K562 (cell line): Measurements from ENCODE around the gene TOGARAM2. TPM values are rescaled to one million over a fixed set of nuclear protein-coding genes. Genes with fewer than 3 reads are reported as not detected.

Source experiments
- ATAC-seq: fragments of 200-7000 bp; cut with Tn5 transposase; 3 replicates; pipeline ENCODE4 v1.9.1; 2020; ENCODE audit warnings: moderate library complexity
- BruUV-seq: library from RNA; stranded (reverse); fragments of 400-500 nt; replicated peaks from 2 replicates; lab custom pipeline; 2021; lab: Mats Ljungman, UMichigan
- CTCF ChIA-PET: fragments of 300-600 bp; formaldehyde crosslinking; extraction: SDS; loops from one replicate; lab custom pipeline; 2021; ENCODE audit warnings: low intra/inter-chr PET ratio; lab: Yijun Ruan, JAX
- POLR2A ChIA-PET: fragments of 300-600, 350-650 bp; sonication (Branson Sonifier 250); formaldehyde crosslinking; extraction: SDS; loops from one replicate; lab custom pipeline; 2021; ENCODE audit warnings: antibody characterized with exemption, inconsistent platforms; lab: Yijun Ruan, JAX
- DNase-seq, 4 experiments: peaks; one replicate each; pipeline versions ENCODE4 v3.0.0 to v3.0.0-alpha.2; 2011 to 2018; ENCODE audit warnings: low spot score in 3 of 4, mixed read lengths in 3 of 4; ENCODE audit errors: extremely low read depth in 1 of 4
- FAIRE-seq: peaks from 2 replicates; lab custom pipeline; 2011; peaks lifted over from hg19 to GRCh38; lab: Jason Lieb, UNC
- H2AFZ ChIP-seq: 2 replicates; pipeline ENCODE4 v1.6.0; 2011; ENCODE audit warnings: low read depth, low read length, control low read depth, inconsistent platforms
- H3K27ac ChIP-seq: fragments of 200-600 bp; 3 replicates; pipeline ENCODE4 v1.8.0; 2011; ENCODE audit warnings: low read depth, mild to moderate bottlenecking, control low read depth, inconsistent platforms, low read length, moderate library complexity, mixed read lengths; ENCODE audit errors: extremely low read depth
- H3K27me3 ChIP-seq, 2 experiments: fragments of 300-600 bp in 1 of 2; 2 replicates in 1 of 2; 3 replicates in 1 of 2; pipeline versions ENCODE4 v1.6.0 to v1.8.0; 2011; ENCODE audit warnings: inconsistent platforms in 2 of 2, low read length in 2 of 2, mild to moderate bottlenecking in 1 of 2, mixed read lengths in 1 of 2, moderate library complexity in 1 of 2; ENCODE audit not compliant: control insufficient read depth in 2 of 2, insufficient read depth in 2 of 2
- H3K36me3 ChIP-seq: fragments of 300-600 bp; 3 replicates; pipeline ENCODE4 v1.8.0; 2011; ENCODE audit warnings: mild to moderate bottlenecking, low read length, inconsistent platforms; ENCODE audit not compliant: control insufficient read depth, insufficient read depth
- H3K4me1 ChIP-seq, 2 experiments: fragments of 200-600 bp in 1 of 2; replicated peaks in 1 of 2; 2 replicates in 1 of 2; 3 replicates in 1 of 2; pipeline versions ENCODE4 v1.5.1 to v1.8.0; 2011; ENCODE audit warnings: inconsistent platforms in 2 of 2, low read length in 2 of 2, mild to moderate bottlenecking in 1 of 2, mixed read lengths in 1 of 2, moderate library complexity in 1 of 2; ENCODE audit not compliant: control insufficient read depth in 2 of 2, insufficient read depth in 2 of 2
- H3K4me2 ChIP-seq: 2 replicates; pipeline ENCODE4 v1.6.1; 2011; ENCODE audit warnings: low read length, control low read depth, inconsistent platforms, mixed read lengths; ENCODE audit not compliant: insufficient read depth
- H3K4me3 ChIP-seq: fragments of 200-600 bp; sonication (generic), shearing (Covaris generic); 2 replicates; pipeline ENCODE4 v1.5.1; 2016; ENCODE audit warnings: control low read depth, inconsistent platforms
- H3K79me2 ChIP-seq: fragments of 200-600 bp; 3 replicates; pipeline ENCODE4 v1.8.0; 2011; ENCODE audit warnings: low read length, inconsistent platforms; ENCODE audit not compliant: control insufficient read depth, insufficient read depth
- H3K9ac ChIP-seq, 2 experiments: 2 replicates each; pipeline versions ENCODE4 v1.6.0 to v1.6.1; 2011; ENCODE audit warnings: low read depth in 2 of 2, low read length in 2 of 2, control low read depth in 1 of 2, inconsistent platforms in 1 of 2, mild to moderate bottlenecking in 1 of 2, mixed read lengths in 1 of 2; ENCODE audit not compliant: insufficient read depth in 1 of 2
- H3K9me1 ChIP-seq: one replicate; pipeline ENCODE4 v1.6.0; 2011; ENCODE audit warnings: inconsistent platforms, mild to moderate bottlenecking, low read length, moderate library complexity; ENCODE audit not compliant: control insufficient read depth, insufficient read depth
- H3K9me3 ChIP-seq: replicated peaks from 2 replicates; pipeline ENCODE4 v1.5.1; 2011; ENCODE audit warnings: low read depth, low read length, inconsistent platforms; ENCODE audit not compliant: control insufficient read depth, insufficient read depth
- H4K20me1 ChIP-seq: replicated peaks from 2 replicates; pipeline ENCODE4 v1.6.1; 2011; ENCODE audit warnings: low read length, inconsistent platforms, mixed read lengths; ENCODE audit not compliant: control insufficient read depth, insufficient read depth
- KLF1 ChIP-seq: fragments of 450-650 bp; IDR thresholded peaks from 2 replicates; pipeline ENCODE4 v1.6.1; 2016; ENCODE audit warnings: missing genetic modification characterization, missing compliant biosample characterization
- MED1 ChIP-seq: sonication (generic); formaldehyde crosslinking; IDR thresholded peaks from 2 replicates; pipeline ENCODE4 v1.8.1; 2023; ENCODE audit warnings: missing genetic modification reagents, borderline replicate concordance
- RBFOX2 ChIP-seq: fragments of 200-400 bp; formaldehyde crosslinking; IDR thresholded peaks from 2 replicates; pipeline ENCODE4 v1.6.1; 2017; ENCODE audit warnings: low read depth, mild to moderate bottlenecking, low read length, moderate library complexity
- SNRNP70 ChIP-seq: fragments of 200-400 bp; formaldehyde crosslinking; optimal IDR thresholded peaks from 2 replicates; pipeline ENCODE3; 2017; ENCODE audit warnings: low read depth, low read length
- TEAD2 ChIP-seq: fragments of 450-650 bp; IDR thresholded peaks from 2 replicates; pipeline ENCODE4 v1.6.1; 2016; ENCODE audit warnings: missing genetic modification characterization, control low read depth, missing compliant biosample characterization
- WGBS: fragments of 100-300 bp; shearing (Covaris generic); methylation state at CpG from one replicate; pipeline ENCODE4 v1.1.6; 2016; ENCODE audit warnings: low coverage, mixed read lengths; ENCODE audit not compliant: insufficient coverage; ENCODE audit errors: missing lambda C conversion rate; 5-methylcytosine and 5-hydroxymethylcytosine counted together
- in situ Hi-C: fragments of 300-500 bp; cut with MboI; formaldehyde crosslinking; loops from 4 replicates; pipeline ENCODE4 v1.15.0; 2018; ENCODE audit warnings: inconsistent platforms, mixed read lengths
- intact Hi-C: fragments of 100-400 bp; cut with micrococcal nuclease; formaldehyde crosslinking; loops from 2 replicates; pipeline ENCODE4 v1.14.2; 2022
- polyA plus RNA-seq, 8 experiments: library from polyadenylated mRNA; depleted of rRNA in 4 of 8; stranded (reverse) in 5 of 8; unstranded in 3 of 8; fragments of >200 nt; fragmentation: Nextera tagmentation in 2 of 8; fragmentation: Illumina TruSeq in 1 of 8; extraction: Ambion mirVana in 2 of 8; extraction: Trizol in 1 of 8; gene quantifications; 2 replicates each; pipeline versions ENCODE4 v1.2.1 to v1.2.3, GENCODE V29; 2011 to 2014; ENCODE audit warnings: inconsistent platforms in 1 of 8, missing spikeins in 1 of 8
- total RNA-seq, 7 experiments: library from RNA; depleted of rRNA in 6 of 7; stranded (reverse); fragments of >200 nt in 6 of 7; fragmentation: Illumina TruSeq in 2 of 7; extraction: Trizol in 2 of 7; gene quantifications; 2 replicates each; pipeline versions ENCODE4 v1.2.1 to v1.2.3, GENCODE V29; 2011 to 2021; ENCODE audit warnings: low replicate concordance in 1 of 7
- TF ChIP-seq, protein P1 (sequence below): fragments of 450-650 bp; IDR thresholded peaks from 2 replicates; pipeline ENCODE4 v1.6.1; 2017; ENCODE audit warnings: antibody characterized with exemption, mild to moderate bottlenecking
- TF ChIP-seq, protein P2 (sequence below): fragments of 250-450 bp; sonication (Bioruptor Pico); IDR thresholded peaks from 2 replicates; pipeline ENCODE4 v1.8.0; 2021; ENCODE audit warnings: moderate library complexity, mild to moderate bottlenecking, inconsistent platforms
- TF ChIP-seq, protein P3 (sequence below): sonication (generic); formaldehyde crosslinking; IDR thresholded peaks from 2 replicates; pipeline ENCODE4 v1.8.0; 2022; ENCODE audit warnings: mild to moderate bottlenecking, low read depth, missing genetic modification reagents
- TF ChIP-seq, protein P4 (sequence below): IDR thresholded peaks from 3 replicates; pipeline ENCODE4 v1.6.1; 2011; ENCODE audit warnings: borderline replicate concordance, mild to moderate bottlenecking; ENCODE audit not compliant: insufficient read length, insufficient read depth

TOGARAM2 gene
- total and polyA plus RNA-seq, 9 of the 15 experiments (the other 6 are each of a cell fraction or from before 2014, with no cell fraction given) = not detected

DNA sequence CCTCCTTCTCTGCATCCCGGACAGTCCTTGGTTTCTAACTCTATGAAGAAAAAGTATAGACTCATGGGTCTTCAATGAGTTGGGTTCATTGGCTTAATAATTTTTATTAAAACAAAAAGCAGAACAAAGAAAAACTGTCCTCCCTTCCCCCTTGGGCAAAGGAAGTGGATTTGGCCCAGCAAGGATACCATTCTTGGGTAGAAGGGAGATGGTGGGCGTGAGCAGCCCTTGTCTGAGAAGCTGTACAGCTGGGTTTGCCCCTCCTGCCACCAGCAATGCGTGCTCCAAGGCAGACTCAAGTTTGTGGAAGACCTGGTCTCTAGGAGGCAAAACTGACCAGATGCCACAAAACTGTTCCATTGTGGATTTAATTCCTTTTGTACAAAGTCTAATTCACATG is 80.5 kb downstream of the TOGARAM2 start (continued):
- TF ChIP-seq, protein P1, sequence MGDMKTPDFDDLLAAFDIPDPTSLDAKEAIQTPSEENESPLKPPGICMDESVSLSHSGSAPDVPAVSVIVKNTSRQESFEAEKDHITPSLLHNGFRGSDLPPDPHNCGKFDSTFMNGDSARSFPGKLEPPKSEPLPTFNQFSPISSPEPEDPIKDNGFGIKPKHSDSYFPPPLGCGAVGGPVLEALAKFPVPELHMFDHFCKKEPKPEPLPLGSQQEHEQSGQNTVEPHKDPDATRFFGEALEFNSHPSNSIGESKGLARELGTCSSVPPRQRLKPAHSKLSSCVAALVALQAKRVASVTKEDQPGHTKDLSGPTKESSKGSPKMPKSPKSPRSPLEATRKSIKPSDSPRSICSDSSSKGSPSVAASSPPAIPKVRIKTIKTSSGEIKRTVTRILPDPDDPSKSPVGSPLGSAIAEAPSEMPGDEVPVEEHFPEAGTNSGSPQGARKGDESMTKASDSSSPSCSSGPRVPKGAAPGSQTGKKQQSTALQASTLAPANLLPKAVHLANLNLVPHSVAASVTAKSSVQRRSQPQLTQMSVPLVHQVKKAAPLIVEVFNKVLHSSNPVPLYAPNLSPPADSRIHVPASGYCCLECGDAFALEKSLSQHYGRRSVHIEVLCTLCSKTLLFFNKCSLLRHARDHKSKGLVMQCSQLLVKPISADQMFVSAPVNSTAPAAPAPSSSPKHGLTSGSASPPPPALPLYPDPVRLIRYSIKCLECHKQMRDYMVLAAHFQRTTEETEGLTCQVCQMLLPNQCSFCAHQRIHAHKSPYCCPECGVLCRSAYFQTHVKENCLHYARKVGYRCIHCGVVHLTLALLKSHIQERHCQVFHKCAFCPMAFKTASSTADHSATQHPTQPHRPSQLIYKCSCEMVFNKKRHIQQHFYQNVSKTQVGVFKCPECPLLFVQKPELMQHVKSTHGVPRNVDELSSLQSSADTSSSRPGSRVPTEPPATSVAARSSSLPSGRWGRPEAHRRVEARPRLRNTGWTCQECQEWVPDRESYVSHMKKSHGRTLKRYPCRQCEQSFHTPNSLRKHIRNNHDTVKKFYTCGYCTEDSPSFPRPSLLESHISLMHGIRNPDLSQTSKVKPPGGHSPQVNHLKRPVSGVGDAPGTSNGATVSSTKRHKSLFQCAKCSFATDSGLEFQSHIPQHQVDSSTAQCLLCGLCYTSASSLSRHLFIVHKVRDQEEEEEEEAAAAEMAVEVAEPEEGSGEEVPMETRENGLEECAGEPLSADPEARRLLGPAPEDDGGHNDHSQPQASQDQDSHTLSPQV = no peak

DNA sequence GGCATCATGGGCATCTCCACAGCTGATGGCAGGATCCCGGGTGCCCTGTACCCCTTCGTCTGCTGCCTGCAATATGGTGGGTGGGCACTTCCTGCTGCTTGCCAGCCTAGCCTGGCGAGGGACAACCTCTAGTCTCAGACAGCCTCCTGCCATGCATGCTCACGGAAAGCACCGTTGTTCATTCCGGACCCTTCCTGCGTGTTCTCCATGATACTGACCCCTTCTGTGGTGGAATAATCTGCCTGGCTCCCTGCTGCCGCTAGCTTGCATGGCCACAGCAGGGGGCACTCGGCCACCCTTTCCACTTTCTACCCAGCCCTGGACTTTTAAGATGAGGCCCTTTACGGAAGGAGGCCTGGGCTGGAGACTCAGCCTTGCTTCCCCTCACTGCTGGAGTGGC is 81.3 kb downstream of the TOGARAM2 start:
- no peak overlapping the region for H3K4me3 ChIP-seq
- 2% methylated on average over 10 of the region's 10 CpGs for WGBS
- H3K27me3 ChIP-seq = peaks cover 29 to 71% of the 10 kb centered on the region in 2 experiments; a peak in 4 of 5 replicates
- CTCF ChIA-PET = no interaction called here
- FAIRE-seq (no peak), DNase-seq (no peak), ATAC-seq (no peak)
- H4K20me1 ChIP-seq = no peaks in the 10 kb centered on the region; the same call in 1 of the 2 replicates
- no peak overlapping the region for H3K27ac ChIP-seq
- no peaks in the 10 kb centered on the region for H3K4me1 ChIP-seq
- intact Hi-C loops (no loop called here), in situ Hi-C loops (no loop called here)
- no peak overlapping the region for H3K9ac ChIP-seq
- H3K9me3 ChIP-seq = no peaks in the 10 kb centered on the region
- H2AFZ ChIP-seq = no peak overlapping the region
- POLR2A ChIA-PET = interaction anchor here (0.6 kb wide), 1 partner anchor 973 kb away, joined by 3 read pairs; no protein-coding TSS in a partner anchor
- no peaks in the 10 kb centered on the region for H3K36me3 ChIP-seq
- no peaks in the 10 kb centered on the region for H3K79me2 ChIP-seq
- BruUV-seq = no TSS peak
- no peak overlapping the region for H3K4me2 ChIP-seq
- H3K9me1 ChIP-seq = peaks cover 3% of the 10 kb centered on the region
- TF ChIP-seq, protein P1 = no peak
- TF ChIP-seq RBFOX2 (no peak), KLF1 (no peak), MED1 (no peak), SNRNP70 (no peak), TEAD2 (no peak)
- TF ChIP-seq, protein P2, sequence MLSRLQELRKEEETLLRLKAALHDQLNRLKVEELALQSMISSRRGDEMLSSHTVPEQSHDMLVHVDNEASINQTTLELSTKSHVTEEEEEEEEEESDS (CRISPR knock-in tag) = no peak
- TF ChIP-seq, protein P3, sequence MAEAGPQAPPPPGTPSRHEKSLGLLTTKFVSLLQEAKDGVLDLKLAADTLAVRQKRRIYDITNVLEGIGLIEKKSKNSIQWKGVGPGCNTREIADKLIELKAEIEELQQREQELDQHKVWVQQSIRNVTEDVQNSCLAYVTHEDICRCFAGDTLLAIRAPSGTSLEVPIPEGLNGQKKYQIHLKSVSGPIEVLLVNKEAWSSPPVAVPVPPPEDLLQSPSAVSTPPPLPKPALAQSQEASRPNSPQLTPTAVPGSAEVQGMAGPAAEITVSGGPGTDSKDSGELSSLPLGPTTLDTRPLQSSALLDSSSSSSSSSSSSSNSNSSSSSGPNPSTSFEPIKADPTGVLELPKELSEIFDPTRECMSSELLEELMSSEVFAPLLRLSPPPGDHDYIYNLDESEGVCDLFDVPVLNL = no peak
- TF ChIP-seq, protein P4, sequence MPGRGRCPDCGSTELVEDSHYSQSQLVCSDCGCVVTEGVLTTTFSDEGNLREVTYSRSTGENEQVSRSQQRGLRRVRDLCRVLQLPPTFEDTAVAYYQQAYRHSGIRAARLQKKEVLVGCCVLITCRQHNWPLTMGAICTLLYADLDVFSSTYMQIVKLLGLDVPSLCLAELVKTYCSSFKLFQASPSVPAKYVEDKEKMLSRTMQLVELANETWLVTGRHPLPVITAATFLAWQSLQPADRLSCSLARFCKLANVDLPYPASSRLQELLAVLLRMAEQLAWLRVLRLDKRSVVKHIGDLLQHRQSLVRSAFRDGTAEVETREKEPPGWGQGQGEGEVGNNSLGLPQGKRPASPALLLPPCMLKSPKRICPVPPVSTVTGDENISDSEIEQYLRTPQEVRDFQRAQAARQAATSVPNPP = no peak
